GM12801 (cell line): ENCODE measurements around the gene NAV2.

ENCODE experiments used
- CTCF ChIP-seq: IDR thresholded peaks from one replicate; pipeline ENCODE4 v1.5.1; 2011; ENCODE audit warnings: control low read depth; ENCODE audit not compliant: insufficient read length; ENCODE audit errors: extremely low read depth

Gene NAV2

GRCh38 chr11:19767627-19768151, 55.1 kb downstream of the NAV2 start:
- TF ChIP-seq CTCF, result no peak

- no peak for TF ChIP-seq CTCF
Observed at GRCh38 chr11:19768197-19768596, 55.6 kb downstream of the NAV2 start.

- no peak for TF ChIP-seq CTCF
Observed at GRCh38 chr11:19768815-19769214, 56.2 kb downstream of the NAV2 start.

DNA sequence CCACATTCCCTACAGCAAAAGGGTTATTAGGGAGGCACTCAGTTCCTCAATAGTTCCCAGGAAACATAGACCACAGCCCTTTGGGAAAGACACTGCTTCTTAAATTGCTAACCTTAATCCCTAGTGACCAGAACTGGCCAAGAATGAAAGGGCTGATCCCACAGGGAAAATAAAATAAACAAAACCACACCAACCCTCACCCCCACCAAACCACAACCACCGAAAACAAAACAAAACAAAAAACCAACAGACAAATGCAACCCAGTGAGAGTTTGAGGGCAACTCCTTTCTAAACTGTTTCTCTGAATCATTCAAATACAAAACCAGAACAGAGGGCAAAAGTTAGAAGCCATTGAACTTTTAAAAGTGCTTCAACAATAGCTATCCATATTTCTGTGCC, 57.2 kb downstream of the NAV2 start:
- TF ChIP-seq CTCF, result no peak

GRCh38 chr11:19770277-19770676, 57.6 kb downstream of the NAV2 start:
- TF ChIP-seq CTCF, result no peak

DNA sequence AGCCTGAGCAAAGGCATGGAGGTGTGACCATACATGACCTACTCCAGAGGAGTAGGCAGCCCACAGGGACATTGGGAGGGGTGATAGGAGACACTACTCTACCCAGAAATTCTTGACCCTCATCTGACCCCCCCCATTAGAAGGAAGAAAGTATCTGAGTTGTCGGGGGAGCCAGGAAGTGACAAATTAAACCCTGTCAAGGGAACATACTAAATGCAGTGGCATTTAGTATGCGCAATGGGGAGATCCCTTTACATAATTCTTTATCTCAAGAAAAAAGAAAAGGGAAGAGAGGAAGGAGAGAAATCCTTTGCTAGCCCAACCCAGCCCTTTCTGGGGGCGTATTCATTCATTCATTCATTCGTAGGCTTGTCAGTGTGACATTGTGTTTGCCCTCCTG, 58.8 kb downstream of the NAV2 start:
- no peak for TF ChIP-seq CTCF

GRCh38 chr11:19772480-19772879, 59.8 kb downstream of the NAV2 start:
- TF ChIP-seq CTCF, result no peak

DNA sequence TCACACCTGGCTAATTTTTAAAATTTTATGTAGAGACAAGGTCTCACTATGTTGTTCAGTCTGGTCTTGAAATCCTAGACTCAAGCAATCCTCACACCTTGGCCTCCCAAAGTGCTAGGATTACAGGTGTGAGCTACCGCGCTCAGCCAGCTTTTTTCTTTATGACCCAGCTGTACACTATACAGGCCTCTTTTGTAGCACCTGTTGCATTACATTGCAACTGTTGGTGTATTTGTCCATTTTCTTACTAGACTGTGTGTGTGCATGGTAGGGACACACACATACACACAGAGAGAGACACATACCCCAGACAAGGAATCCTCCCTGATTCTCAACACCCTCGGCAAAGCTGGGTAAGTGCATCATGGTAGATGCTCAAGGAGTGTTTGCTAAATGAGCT, 61.7 kb downstream of the NAV2 start:
- TF ChIP-seq CTCF, result no peak
